ENCODE measurements around the gene SAMD10. TPM values are rescaled to one million over a fixed set of nuclear protein-coding genes. Genes with fewer than 3 reads are reported as not detected.

The SAMD10 gene
- total RNA-seq, 6 experiments from 2014 or later = 2.7 to 6.7 (median 3.5) TPM

- Histone ChIP-seq H3K9me3 (no peaks in the 10 kb centered on the region), H3K4me1 (peaks cover 2 to 27% (median 10%) of the 10 kb centered on the region in 4 donors), H3K27me3 (no peaks in the 10 kb centered on the region), H3K27ac (peak overlapping the region in 1 of 3 donors; percentile 21), H3K4me3 (no peak overlapping the region), H3K36me3 (peaks cover 0 to 18% (median 6%) of the 10 kb centered on the region in 4 donors)
- TF ChIP-seq POLR2A (IDR thresholded peaks at IDR 0.05) = no peak
- peak in 1 of 3 donors; percentile 52 for DNase-seq
- no peak for ATAC-seq
- intact Hi-C loops (cut with DNase I) = no loop called here
- WGBS (ENCODE audit: insufficient coverage, low coverage, low lambda C conversion rate, missing lambda C conversion rate) = 36% methylated on average over 6 of the region's 13 CpGs
These were observed 21.6 kb downstream of the SAMD10 start for GRCh38 chr20:63957690-63958441.

DNA sequence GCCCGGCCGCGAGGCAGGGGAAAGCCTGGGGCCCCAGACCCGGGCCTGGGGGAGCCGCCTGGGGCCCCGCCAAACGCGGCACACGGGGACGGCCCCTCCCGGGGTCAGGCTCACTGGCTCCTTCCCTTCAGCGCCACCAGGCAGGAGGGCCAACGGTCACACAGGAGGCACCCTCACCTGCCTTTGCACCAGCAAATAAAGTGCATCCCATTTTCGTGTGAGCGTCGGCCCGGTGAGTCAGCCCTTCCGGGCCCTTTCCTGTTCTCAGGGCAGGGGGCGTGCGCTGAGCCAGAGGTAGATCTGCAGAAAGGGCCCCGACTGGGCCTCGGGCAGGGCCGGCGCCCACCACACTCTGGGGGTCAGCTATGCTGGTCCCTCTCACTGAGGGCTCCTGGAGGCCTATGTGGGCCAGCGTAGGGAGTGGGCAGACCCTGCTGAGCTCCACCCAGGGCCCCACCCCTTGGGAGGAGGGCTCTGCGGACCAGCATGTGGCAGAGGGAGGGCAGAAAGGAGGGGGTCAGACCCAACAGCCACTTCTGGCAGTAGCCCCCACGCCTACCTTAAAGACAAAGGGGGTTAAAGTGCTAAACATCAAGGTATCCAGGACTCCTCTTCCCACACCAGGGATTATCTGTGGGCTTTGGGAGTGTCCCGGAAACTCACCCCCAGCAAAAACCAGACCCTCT is 22.3 kb downstream of the SAMD10 start:
- peak; percentile 70 to 82 (median 81) for DNase-seq
- peaks cover 2 to 33% (median 14%) of the 10 kb centered on the region in 4 donors for H3K4me1 ChIP-seq

GRCh38 chr20:63956664-63957003 is 22.8 kb downstream of the SAMD10 start:
- peaks cover 0 to 6% (median under 1%) of the 10 kb centered on the region in 4 donors for H3K36me3 ChIP-seq
- ATAC-seq = no peak

More for the DNA sequence above, 22.3 kb downstream of the SAMD10 start:
- peak overlapping the region in 2 of 3 donors; percentile 21 to 38 for H3K27ac ChIP-seq
- ATAC-seq = peak; percentile 44 to 62 (median 54)
- TF ChIP-seq POLR2A (IDR thresholded peaks at IDR 0.05) (peak; percentile 45), CTCF (IDR thresholded peaks at IDR 0.05) (no peak)
- peak overlapping the region; percentile 30 to 99 (median 37) for H3K4me3 ChIP-seq
- H3K36me3 ChIP-seq = peaks cover 0 to 11% (median 3%) of the 10 kb centered on the region in 4 donors
- H3K27me3 ChIP-seq = no peaks in the 10 kb centered on the region
- no peaks in the 10 kb centered on the region for H3K9me3 ChIP-seq
- intact Hi-C loops (cut with DNase I) = no loop called here
- 0% methylated on average over 13 of the region's 28 CpGs for WGBS (ENCODE audit: insufficient coverage, low coverage, low lambda C conversion rate, missing lambda C conversion rate)

GRCh38 chr20:63955827-63956663 is 23.4 kb downstream of the SAMD10 start, which contains the start of gene UCKL1:
UCKL1 (minus strand) TSS chr20:63956416; CDS start chr20:63956372, 44 bp downstream.
- peak; percentile 95 to 96 (median 95) for DNase-seq
- TF ChIP-seq POLR2A (IDR thresholded peaks at IDR 0.05) = peak; percentile 81
- TF ChIP-seq CTCF (IDR thresholded peaks at IDR 0.05) = peak in 2 of 4 donors; percentile 7 to 9
- 0% methylated on average over 5 of the region's 105 CpGs for WGBS (ENCODE audit: insufficient coverage, low coverage, low lambda C conversion rate, missing lambda C conversion rate)
- ATAC-seq = peak; percentile 74 to 85 (median 80)
- Histone ChIP-seq H3K36me3 (peaks cover 0 to 2% (median 0%) of the 10 kb centered on the region in 4 donors), H3K4me1 (peaks cover 2 to 42% (median 19%) of the 10 kb centered on the region in 4 donors), H3K4me3 (peak within 1 kb of the TSS; percentile 87 to 99 (median 99)), H3K27ac (peak within 1 kb of the TSS; percentile 68 to 95 (median 89)), H3K27me3 (no peaks in the 10 kb centered on the region), H3K9me3 (no peaks in the 10 kb centered on the region)
- intact Hi-C loops (cut with DNase I) = no loop called here

More at GRCh38 chr20:63956664-63957003, 22.8 kb downstream of the SAMD10 start:
- no peak for DNase-seq
- Histone ChIP-seq H3K27ac (peak overlapping the region in 2 of 3 donors; percentile 21 to 38), H3K9me3 (no peaks in the 10 kb centered on the region), H3K27me3 (no peaks in the 10 kb centered on the region), H3K4me1 (peaks cover 2 to 37% (median 16%) of the 10 kb centered on the region in 4 donors), H3K4me3 (peak overlapping the region; percentile 30 to 99 (median 37))
- 2% methylated on average over 11 of the region's 15 CpGs for WGBS (ENCODE audit: insufficient coverage, low coverage, low lambda C conversion rate, missing lambda C conversion rate)
- intact Hi-C loops (cut with DNase I) = no loop called here
- TF ChIP-seq CTCF (IDR thresholded peaks at IDR 0.05) (no peak), POLR2A (IDR thresholded peaks at IDR 0.05) (no peak)
